ENCODE measurements around the gene HLTF. TPM values are rescaled to one million over a fixed set of nuclear protein-coding genes. Genes with fewer than 3 reads are reported as not detected.

The HLTF gene
- total RNA-seq, 4 donors from 2014 or later = 5.3 to 15.8 (median 8.6) TPM

DNA sequence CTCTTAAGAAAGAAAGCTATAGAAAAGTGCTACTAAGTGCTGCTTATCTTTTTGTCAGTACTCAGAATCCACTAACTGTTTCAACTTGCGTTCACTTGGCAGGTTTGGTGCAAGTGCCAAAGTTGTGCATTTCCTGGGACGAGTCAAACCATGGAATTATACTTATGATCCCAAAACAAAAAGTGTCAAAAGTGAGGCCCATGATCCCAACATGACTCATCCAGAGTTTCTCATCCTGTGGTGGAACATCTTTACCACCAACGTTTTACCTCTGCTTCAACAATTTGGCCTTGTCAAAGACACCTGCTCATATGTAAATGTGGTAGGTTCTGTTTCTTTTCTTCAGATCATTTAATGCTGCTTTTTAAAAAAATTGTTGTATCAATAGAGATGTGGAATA, 62.4 kb downstream of the HLTF start:
- H3K4me1 ChIP-seq = no peaks in the 10 kb centered on the region
- TF ChIP-seq, protein P1, sequence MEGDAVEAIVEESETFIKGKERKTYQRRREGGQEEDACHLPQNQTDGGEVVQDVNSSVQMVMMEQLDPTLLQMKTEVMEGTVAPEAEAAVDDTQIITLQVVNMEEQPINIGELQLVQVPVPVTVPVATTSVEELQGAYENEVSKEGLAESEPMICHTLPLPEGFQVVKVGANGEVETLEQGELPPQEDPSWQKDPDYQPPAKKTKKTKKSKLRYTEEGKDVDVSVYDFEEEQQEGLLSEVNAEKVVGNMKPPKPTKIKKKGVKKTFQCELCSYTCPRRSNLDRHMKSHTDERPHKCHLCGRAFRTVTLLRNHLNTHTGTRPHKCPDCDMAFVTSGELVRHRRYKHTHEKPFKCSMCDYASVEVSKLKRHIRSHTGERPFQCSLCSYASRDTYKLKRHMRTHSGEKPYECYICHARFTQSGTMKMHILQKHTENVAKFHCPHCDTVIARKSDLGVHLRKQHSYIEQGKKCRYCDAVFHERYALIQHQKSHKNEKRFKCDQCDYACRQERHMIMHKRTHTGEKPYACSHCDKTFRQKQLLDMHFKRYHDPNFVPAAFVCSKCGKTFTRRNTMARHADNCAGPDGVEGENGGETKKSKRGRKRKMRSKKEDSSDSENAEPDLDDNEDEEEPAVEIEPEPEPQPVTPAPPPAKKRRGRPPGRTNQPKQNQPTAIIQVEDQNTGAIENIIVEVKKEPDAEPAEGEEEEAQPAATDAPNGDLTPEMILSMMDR (IDR thresholded peaks at IDR 0.05) = no peak
- no peak for TF ChIP-seq POLR2AphosphoS5 (IDR thresholded peaks at IDR 0.05)
- TF ChIP-seq POLR2A (IDR thresholded peaks at IDR 0.05) = no peak
- no peak for TF ChIP-seq EP300 (IDR thresholded peaks at IDR 0.05)
- 88% methylated on average over 3 of the region's 3 CpGs for WGBS
- H3K27ac ChIP-seq = no peak overlapping the region
- H3K27me3 ChIP-seq = no peaks in the 10 kb centered on the region
- H3K4me3 ChIP-seq = no peak overlapping the region
- H3K36me3 ChIP-seq = peaks cover 57% of the 10 kb centered on the region
- DNase-seq (ENCODE audit: low spot score in 2 of 2) = no peak
- H3K9me3 ChIP-seq = no peaks in the 10 kb centered on the region

DNA sequence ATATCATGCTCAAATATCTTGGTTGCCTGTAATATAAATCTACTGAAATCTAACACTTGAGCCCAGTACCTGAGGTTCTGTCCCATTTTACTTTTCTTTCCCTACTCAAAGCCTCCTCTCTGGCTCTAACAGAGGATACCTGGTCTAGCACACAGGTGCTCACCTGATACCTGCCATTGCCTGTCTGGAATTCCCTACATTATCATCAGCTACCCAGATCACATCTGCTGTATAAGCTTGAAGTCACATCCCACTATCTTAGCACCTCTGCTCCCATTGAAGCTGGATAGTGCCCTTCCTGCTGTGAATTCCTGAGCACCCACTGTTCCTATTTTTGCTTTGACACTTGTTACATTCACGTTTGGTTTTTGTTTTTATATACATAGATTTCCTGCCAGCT, 64.5 kb downstream of the HLTF start:
- Histone ChIP-seq H3K36me3 (peaks cover 39% of the 10 kb centered on the region), H3K4me1 (peaks cover 4% of the 10 kb centered on the region), H3K27ac (no peak overlapping the region), H3K9me3 (no peaks in the 10 kb centered on the region), H3K4me3 (no peak overlapping the region), H3K27me3 (no peaks in the 10 kb centered on the region)
- no peak for DNase-seq (ENCODE audit: low spot score in 2 of 2)
- TF ChIP-seq POLR2AphosphoS5 (IDR thresholded peaks at IDR 0.05) (no peak), EP300 (IDR thresholded peaks at IDR 0.05) (no peak), POLR2A (IDR thresholded peaks at IDR 0.05) (no peak)
- TF ChIP-seq, protein P1 (IDR thresholded peaks at IDR 0.05) = no peak
- WGBS = 45% methylated on average over 1 of the region's 1 CpG

DNA sequence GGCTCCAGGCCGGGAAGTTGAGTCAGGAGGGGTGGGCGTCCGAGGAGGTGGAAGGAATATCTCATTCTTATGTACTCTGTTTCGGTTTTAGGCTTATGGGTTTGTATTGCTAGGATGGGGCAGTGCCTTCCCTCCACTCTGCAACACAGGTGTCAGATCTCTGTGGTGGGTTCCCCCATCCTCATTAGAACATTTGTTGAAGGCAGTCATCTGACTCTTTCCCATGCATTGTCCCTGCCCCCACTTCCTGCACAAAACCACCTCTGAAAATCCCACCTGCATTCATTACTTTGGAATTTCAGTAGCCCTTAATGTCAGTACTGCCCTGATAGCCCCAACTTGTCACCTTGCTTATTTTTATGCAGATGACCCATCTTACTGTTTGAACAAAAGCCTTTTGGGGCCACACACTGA, 65.5 kb downstream of the HLTF start:
- Histone ChIP-seq H3K27me3 (no peaks in the 10 kb centered on the region), H3K27ac (no peak overlapping the region), H3K4me3 (no peak overlapping the region), H3K4me1 (peaks cover 7% of the 10 kb centered on the region), H3K36me3 (peaks cover 31% of the 10 kb centered on the region), H3K9me3 (no peaks in the 10 kb centered on the region)
- no peak for TF ChIP-seq POLR2A (IDR thresholded peaks at IDR 0.05)
- no peak for TF ChIP-seq EP300 (IDR thresholded peaks at IDR 0.05)
- TF ChIP-seq POLR2AphosphoS5 (IDR thresholded peaks at IDR 0.05) = no peak
- TF ChIP-seq, protein P1 (IDR thresholded peaks at IDR 0.05) = no peak
- DNase-seq (ENCODE audit: low spot score in 2 of 2) = no peak
- 93% methylated on average over 4 of the region's 4 CpGs for WGBS

DNA sequence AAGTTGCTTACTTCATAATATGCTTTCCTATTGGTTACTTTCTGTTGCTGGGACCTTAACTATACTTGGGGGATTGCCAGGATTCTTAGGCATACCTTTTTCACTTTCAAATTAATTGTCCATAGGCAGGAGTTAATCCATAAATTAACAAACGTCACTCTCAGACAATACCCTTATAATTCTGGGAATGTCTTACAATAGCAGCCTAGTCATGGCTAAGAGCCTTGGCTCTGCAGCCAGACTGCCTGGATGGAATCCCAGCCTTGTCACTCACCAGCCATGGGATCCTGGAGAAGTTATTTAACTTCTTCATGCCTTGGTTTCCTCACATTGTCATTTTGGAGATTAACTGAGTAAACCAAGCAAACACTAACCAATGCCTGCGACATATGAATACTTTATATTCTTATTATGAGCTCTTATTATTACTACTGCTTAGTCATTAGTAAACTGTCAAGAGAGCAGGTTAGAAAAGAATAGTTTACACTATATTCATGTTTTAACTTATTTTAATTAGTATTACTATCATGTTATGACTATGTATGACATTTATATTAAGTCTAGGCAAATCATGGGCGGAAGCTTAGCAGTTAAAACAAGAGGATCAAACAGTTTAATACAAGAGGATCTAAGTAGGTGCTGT, 66.0 kb downstream of the HLTF start:
- whole genome bisulfite sequencing = 60% methylated on average over 3 of the region's 3 CpGs
- H3K27me3 ChIP-seq = no peaks in the 10 kb centered on the region
- H3K4me1 ChIP-seq = peaks cover 7% of the 10 kb centered on the region
- TF ChIP-seq POLR2AphosphoS5 (IDR thresholded peaks at IDR 0.05) (no peak), POLR2A (IDR thresholded peaks at IDR 0.05) (no peak), EP300 (IDR thresholded peaks at IDR 0.05) (no peak)
- TF ChIP-seq, protein P1 (IDR thresholded peaks at IDR 0.05) = no peak
- no peak overlapping the region for H3K4me3 ChIP-seq
- DNase-seq (ENCODE audit: low spot score in 2 of 2) = no peak
- no peak overlapping the region for H3K27ac ChIP-seq
- H3K36me3 ChIP-seq = peaks cover 27% of the 10 kb centered on the region
- no peaks in the 10 kb centered on the region for H3K9me3 ChIP-seq

DNA sequence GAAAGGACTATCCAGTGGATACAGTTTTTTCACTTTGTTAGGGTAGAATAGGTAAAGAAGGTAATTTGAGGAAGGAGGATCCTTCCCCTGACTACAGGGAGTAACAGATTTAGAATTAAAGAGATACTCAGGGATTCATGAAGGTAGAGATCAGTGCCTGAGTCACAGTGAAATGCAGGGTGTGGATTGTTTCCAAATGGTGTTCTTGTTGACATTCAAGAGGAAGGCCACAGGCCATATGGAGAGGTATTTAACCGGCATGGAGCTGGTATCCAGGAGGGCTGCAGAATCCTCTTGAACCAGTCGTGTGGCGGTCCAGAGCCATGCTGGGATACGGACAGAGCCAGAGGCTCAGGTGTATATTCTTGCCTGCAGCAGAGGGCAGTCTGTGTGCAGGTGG, 66.8 kb downstream of the HLTF start:
- Histone ChIP-seq H3K27ac (no peak overlapping the region), H3K9me3 (no peaks in the 10 kb centered on the region), H3K4me3 (no peak overlapping the region), H3K36me3 (peaks cover 20% of the 10 kb centered on the region), H3K4me1 (peaks cover 7% of the 10 kb centered on the region), H3K27me3 (no peaks in the 10 kb centered on the region)
- WGBS = 91% methylated on average over 4 of the region's 4 CpGs
- no peak for DNase-seq (ENCODE audit: low spot score in 2 of 2)
- TF ChIP-seq POLR2A (IDR thresholded peaks at IDR 0.05) = no peak
- no peak for TF ChIP-seq EP300 (IDR thresholded peaks at IDR 0.05)
- TF ChIP-seq POLR2AphosphoS5 (IDR thresholded peaks at IDR 0.05) = no peak
- TF ChIP-seq, protein P1 (IDR thresholded peaks at IDR 0.05) = no peak
